GM21619 (cell line): ENCODE data around the gene GCK.
"Not testable (repeated sequence)": the region's sequence is repeated elsewhere in the genome, so short reads cannot be mapped to it uniquely, and the experiment has no call there.

Source experiments
- ATAC-seq: cut with Tn5 transposase; IDR thresholded peaks from one replicate; pipeline ENCODE4 v1.9.1; 2021; ENCODE audit not compliant: unreplicated experiment

Gene GCK

DNA sequence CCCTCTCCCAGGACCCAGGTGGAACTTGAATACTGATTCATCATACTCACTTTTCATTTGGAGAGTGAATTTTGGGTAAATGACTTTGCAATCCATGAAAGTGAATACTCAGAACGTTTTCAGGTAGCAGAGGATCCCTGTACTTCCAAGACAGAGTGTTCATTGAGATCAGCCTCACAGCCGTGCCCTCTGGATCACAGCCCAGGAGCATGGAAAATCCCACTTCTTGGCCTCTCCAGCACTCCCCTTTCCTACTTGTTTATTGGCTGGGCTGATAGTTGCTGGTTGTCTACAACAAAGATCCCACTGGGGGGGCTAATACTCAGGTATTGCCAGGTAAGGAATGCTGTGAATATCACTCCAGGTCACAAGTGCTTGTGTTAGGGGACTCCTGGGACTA, 5.9 kb downstream of the GCK start:
- no peak for ATAC-seq

DNA sequence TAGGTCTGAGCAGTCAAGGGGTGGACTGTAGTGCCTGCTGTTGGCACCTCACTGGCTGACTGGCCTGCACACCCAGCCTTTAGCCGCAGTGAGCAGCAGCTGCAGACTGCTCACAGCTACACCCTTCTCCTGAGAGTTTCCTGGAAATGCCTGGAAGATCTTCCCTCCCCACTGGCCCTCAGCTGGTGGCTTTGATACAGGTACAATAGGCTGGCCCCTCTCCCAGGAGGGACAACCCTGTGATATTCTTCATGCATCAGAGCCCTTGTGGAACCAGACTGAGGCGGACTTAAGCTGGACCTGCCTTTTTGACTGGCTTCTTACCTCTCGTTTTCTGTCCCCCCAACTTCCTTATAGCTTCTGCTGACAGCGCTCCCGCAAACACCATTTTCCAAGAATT, 6.4 kb downstream of the GCK start:
- ATAC-seq: no peak

DNA sequence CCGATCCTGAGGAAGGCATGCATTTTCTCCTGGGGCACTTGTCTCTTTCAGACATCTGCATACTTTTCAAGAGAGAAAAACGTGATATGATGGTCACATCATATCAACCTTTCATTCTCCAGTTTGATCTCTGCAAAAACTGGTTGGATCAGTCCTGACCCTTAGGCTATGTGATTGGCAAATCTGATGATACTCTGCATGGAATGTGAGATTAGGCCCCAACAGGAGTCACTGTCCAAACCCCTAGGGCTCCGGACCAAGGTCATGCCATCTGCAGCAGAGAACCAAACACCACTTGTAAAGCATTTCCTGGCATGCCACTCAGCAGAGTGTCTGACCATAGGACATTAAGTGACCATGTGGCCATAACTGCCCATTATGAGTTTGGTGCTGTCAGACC, 8.6 kb downstream of the GCK start:
- no peak for ATAC-seq

DNA sequence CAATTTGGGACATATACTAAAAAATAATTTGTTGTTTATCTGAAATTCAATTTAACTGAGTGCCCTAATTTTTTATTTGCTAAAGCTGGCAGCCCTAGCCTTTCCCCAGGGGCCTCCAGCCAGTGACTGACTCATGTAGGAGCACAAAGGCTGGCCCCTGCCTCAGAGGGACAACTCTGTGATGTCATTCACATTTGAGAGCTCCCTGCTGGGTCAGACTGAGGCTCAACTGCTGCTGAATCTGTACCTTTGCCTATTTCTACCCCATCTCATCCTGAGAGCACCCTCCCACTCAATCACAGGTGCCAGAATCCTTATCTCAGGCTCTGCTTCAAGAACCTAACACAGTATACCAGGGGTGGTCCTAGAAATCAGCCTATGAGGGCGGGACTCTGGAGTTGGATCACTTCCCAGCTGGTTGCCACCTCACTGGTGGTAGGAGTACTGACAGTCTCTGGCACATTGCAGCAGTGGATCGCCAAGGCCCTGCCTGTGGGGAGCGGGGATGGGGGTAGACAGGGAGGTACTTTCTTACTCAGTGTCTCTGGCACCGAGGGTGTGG, 11.6 kb downstream of the GCK start:
- ATAC-seq: no peak

DNA sequence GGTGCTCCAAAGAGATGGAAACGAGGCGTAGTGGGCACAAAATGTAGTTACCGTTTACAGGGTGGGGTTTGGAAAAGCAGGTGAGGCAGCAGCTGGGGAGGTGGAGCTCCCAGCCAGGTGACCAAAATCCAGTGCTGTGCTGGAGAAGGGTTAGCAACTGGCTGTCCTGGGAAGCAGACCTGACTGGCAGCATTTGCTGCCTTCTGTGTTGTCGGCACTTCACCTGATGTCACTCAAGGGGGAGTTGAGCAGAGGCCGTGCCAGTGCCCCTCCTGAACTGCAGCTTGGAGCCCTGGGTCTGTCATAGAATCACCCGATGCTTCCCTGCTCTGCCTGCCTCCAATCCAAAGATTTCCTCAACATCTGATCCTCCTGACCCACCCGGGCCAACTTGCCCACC, 12.8 kb downstream of the GCK start:
- ATAC-seq: no peak

DNA sequence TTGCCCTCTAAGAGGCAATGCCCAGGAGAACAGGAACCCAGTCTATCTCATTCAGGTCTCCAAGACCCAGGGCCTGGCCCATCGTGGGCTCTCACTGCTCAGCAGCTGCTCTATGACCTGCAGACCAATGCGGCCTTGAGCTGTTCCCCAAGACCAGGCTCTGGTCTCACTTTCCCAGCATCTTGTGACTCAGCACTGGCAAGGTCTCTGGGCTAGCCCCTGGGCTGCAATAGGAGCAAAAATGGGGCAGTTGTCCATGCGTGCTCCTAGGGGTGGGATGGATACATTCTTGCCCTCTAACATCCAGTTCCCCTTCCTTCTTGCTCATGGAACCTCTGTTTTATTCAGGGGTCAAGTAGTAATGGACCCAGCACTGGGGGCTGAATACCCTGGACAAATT, 13.5 kb downstream of the GCK start:
- ATAC-seq: no peak

DNA sequence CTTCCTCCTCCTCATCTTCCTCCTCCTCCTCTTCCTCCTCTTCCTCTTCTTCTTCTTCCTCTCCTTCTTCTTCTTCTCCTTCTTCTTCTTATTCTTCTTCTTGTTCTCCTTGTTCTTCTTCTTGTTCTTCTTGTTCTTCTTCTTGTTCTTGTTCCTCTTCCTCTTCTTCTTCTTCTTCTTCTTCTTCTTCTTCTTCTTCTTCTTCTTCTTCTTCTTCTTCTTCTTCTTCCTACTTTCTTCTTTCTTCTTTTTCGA, 14.6 kb downstream of the GCK start:
- not testable (repeated sequence) for ATAC-seq

DNA sequence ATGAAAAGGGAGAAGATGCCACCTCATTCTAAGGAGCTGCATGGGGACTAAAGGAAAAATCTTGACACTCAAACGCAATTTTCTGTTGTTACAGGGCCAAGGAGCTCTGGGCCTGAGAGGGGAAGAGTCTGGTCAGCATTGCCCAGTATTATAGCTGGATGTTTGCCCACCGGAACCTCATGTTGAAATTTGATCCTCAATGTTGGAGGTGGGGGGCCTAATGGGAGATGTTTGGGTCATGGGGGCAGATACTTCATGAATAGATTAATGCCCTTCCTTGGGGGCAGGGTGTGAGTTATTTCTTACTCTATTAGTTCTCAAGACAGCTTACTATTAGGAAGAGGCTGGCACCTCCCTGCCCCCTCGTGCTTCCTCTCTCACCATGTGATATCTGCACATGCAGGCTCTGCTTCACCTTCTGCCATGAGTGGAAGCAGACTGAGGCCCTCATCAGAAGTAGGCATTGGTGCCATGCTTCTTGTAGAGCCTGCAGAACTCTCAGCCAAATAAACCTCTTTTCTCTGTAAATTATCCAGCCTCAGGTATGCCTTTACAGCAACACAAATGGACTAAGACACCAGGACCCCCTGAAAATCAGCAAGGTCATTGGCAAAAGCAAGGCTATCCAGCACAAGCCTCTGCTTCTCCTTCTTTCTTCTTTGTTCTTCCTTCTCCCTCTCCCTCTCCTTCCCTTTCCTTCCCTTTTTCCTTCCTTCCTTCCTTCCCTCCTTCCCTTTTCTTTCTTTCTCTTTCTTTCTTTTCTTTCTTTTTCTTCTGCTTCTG, 15.1 kb downstream of the GCK start:
- ATAC-seq: no peak

DNA sequence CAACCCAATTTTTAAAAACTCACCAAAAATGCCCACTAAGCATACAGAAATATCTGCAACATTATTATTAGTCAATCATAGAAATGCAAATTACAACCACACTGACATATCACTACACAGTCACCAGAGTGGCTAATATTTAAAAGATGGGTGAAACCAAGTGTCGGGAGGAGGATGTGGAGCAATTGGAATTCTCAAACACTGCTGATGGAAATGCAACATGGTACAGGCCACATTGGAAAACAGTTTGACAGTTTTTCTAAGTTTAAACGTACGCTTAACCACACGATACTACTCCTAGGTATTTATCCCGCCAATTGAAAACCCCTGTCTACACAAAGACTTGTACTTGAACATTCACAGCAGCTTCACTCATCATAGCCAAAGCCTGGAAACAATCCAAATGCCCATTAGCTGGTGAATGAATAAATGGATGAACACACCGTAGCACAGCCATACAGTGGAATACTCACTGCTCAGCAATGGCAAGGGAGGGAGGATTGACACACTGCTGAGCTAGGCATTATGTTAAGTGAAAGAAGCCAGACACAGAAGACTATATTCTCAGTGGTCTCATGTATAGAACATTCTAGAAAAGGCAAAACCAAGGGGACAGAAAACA, 16.3 kb downstream of the GCK start:
- ATAC-seq: no peak

DNA sequence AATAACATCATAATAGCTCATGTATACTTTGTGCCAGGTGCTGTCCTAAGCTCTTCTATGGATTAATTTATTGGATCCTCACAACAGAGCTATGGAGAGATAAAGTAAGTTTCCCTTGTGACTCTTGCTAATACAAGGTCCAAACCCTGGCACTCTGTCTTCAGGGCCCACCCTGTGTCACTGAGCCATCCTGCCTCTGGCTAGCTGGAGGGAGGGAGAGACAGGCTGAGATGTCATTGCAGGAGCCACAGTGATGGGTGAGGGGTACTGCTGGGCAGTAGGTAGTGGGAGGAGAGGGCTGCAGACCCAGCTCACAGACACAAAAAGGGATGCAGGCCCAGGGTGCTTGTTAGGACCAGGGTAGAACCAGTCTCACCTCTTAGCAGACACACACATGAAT, 16.9 kb downstream of the GCK start:
- ATAC-seq: no peak

DNA sequence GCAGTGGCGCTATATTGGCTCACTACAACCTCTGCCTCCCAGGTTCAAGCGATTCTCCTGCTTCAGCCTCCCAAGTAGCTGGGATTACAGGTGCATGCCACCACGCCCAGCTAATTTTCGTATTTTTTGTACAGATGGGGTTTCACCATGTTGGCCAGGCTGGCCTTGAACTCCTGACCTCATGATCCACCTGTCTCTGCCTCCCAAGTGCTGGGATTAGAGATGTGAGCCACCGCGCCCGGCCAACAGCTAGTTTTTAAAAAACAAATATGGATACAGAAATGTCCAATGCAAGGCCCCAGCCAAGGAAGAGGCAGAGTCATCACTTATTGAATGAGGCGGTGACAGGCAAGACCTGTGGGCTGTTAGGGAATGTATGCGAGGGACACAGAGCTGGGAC, 17.3 kb downstream of the GCK start:
- ATAC-seq: not testable (repeated sequence)

DNA sequence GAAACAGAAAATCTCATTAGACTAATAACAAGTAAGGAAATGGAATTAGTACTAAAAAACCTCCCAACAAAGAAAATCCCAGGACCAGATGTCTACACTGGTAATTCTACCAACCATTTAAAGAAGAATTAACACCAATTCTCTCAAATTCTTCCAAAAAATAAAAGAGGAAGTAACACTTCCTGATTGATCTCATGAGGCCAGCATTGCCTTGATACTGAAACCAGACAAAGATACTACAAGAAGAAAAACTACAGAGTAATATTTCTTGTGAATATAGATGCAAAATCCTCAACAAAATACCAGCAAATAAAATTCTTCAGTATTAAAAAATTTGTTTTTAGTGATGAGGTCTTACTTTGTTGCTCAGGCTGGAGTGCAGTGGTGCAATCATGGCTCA, 21.3 kb downstream of the GCK start:
- ATAC-seq: no peak

DNA sequence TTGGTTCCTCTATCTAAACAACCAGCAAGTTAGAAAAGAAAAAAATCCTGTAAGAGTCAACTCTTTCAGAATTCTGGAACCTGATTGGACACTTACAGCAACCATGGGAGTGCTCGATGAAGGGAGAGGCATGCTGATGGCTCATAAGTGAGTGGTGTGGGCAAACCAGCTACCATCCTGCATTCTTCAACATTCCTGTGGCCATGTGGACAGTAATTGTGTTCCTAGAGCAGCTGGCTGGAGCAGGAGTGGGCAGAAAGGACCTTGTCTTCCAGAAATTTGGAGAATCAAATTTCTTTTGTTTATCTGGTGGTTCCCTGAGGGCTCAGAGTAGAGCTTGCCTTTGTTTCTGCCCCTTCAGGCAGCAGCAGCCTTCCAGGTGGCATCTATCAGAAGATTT, 25.6 kb downstream of the GCK start:
- ATAC-seq: no peak

DNA sequence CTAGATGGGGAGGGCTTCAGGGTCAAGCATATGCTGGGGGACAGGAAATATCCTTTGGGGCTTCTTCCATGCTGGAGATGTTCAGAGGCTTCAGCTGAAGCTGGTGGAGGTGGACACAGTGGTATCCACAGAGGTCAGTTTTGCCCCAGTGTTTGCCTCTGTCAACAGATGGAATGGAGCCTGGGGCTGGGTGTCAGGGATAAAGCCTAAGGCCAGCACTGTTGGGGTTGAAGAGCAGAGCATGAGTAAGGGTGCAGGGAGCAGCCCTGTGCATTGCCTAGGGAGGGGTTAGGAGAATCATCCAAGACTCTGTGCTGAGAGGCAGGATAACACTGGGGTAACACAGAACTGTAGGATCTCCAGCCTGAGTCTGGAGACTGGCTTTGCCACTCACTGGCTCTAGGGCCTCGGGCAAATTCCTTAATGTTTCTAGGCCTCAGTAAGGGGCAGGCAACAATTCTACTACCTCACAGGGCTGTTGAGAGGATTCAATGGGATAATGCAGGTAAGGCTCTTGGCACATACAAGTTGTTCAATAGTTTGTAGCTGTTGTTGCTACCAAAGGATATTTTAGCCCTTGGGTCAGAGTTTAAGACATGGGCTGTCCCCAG, 26.3 kb downstream of the GCK start:
- no peak for ATAC-seq

DNA sequence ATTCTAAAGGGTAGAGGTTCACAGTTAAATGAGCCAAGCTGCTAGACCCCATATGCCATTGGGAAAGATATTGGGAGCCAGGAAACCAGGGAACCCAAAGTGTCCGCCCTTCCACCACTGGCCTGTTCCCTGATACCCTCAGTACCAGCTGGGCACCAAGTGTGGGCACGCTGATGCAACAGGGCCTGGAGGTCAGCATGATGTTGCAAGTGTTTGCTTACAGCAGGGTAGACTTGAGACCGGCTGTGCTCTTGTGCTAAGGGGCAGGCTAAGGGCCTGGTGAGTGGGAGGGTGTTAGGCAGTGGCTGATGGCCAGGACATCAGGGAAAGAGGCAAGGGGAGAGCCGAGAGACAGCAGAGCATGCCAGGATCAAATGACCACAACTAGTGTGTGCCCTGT, 27.1 kb downstream of the GCK start:
- no peak for ATAC-seq

DNA sequence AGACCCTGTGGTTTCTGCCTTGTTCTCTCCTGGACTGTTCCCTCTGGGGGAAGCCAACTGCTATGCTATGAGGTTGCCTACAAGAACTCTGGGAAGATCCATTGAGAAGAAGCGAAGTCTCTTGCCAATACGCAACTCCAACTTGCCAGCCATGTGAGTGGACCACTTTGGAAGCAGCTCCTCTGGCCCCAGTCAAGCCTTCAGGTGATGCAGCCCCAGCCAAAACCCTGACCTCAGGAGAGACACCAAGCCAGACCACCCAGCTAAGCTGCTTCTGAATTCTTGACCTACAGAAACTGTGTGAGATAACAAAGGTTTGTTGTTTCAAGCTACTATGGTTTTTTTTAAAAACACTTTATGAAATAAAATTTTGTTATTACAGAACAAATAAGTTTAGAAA, 27.9 kb downstream of the GCK start:
- ATAC-seq: no peak

DNA sequence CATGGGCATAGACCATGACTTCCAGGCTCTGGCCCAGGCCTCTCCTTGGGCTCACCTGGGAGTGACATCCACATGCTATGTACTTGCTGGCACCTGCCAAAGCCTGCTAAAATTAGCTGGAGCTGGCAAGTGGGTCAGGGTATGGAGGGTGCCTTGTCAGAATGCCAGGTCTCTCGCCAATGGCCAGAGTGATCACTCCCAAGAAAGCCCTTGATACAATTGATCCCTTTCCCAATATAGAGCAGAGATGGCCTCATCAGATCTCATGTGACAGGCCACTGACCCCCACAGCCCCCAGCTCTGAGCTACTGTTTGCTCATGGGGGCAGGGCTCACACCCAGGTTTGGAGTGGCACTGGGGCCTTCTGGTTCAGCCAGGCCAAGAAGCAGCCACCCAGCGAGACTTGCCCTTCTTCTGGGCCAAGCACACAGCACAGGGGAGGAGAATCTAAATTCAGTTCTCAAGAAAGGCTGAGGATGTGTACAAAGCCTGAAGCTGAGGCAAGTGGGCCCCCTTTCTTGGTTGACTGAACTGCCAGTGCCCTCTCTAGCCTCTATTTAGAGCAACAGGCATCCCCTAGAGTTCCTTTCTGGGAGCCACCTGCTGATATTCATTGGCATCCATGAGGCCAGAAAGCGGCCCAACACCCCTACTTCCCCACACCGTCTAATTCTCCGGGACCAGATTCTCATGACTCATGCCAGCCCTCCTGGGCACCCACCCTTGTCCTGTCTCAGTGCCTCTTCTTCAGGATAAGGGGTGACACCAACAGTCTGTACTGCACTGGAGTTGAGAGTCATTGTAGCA, 29.2 kb downstream of the GCK start:
- no peak for ATAC-seq

DNA sequence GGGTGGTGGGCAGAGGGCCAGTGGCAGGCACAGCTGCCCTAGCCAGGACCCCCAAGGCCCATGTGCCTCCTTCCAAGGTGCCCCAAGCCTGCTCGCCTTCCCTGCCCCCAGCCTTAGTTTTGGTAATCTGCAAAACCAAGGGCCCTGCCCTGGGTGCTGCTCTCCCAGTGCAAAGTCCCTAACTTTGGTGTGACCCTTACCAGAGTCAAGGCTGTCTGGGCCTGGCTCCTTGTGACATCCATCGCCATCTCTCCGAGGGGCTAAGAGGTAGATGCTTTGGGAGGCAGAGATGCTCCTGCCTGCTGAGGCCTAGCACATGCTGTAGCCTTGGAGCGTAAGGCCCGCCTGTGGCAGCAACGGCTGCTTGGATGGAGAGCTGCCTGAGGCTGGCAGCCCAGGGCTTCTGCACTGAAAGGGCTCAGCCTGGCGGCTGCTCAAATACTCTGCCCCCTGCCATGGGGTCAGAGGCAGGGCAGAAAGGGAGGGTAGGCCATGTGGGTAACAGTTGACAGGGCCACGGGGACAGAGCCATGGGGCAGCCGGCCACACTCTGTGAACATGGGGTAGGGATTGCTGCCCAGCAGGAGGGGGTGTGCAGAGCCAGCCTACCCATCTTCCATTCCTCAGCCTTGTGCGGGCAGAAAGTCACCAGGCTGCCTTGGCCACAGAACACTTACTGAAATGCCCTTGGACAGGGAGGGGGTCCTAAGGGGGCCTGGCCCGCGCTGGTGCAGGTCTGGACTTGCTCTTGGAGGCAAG, 30.2 kb downstream of the GCK start:
- no peak for ATAC-seq

DNA sequence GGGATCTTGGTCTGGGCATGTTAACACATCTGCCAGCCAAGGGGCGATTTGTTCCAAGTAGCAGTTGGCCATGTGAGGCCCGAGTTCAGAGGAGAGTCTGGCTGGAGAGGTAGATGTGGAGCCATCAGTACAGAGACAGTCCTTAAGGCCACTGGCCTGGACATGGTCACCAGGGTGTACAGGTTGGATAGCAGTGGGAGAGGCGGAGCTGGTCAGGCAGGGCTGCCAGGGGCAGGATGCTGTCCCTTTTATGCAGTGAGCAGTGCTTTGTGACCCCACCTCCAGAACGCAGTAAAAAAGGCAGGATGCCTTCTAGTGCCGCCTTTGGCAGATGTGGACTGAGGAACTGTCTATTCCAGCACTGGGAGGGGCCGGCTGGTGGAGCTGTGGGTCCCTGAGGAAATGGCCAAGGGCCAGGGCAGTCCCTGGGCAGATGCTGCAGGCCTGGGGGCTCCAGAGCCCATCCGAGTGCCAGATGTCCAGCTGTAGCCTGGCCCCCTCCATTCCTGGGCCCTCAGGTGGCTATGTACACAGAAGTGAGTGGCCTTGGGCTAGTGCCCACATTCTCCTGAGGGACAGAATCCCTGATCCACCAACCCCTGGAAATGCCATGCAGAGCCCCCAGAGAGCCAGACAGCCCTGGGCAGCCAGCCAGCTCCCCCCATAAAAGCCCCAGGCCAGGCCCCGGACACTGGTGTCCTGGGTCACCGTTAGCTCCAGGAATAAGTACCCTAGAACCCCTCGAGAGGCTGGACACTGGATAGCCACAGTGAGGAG, 31.0 kb downstream of the GCK start:
- no peak for ATAC-seq
